Ramos (cell line): ENCODE results near the gene NFKBIZ.
"Not testable (repeated sequence)": the region's sequence is repeated elsewhere in the genome, so short reads cannot be mapped to it uniquely, and the experiment has no call there.

Source experiments
- in situ Hi-C: fragments of 300-500 bp; cut with MboI; formaldehyde crosslinking; loops from one replicate; pipeline ENCODE4 v1.14.3; 2022; ENCODE audit warnings: low sequenced_read_pairs; ENCODE audit not compliant: unreplicated experiment

Gene NFKBIZ

GRCh38 chr3:101848326-101848725 is 988 bp upstream of the NFKBIZ start:
- in situ Hi-C loops = no loop called here

DNA sequence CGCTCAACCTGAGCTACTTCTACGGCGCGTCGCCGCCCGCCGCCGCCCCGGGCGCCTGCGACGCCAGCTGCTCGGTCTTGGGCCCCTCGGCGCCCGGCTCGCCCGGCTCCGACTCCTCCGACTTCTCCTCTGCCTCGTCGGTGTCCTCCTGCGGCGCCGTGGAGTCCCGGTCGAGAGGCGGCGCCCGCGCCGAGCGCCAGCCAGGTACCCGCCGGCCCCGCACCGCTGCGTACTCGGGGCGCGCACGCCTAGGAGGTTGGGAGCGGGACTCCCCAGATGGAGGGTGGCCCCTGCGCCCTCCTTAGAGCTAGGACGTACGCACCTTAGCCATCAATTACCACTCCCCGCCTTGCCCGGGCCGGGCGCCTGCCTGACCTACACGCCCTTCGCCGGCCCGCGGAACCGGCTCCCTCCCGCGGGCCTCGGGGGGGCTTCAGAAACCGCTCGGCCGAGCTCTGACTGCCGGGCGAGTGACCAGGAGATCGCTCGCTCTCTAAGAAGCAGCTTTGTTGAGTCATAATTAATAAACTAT is 466 bp downstream of the NFKBIZ start:
- in situ Hi-C loops = no loop called here

- in situ Hi-C loops = no loop called here
Measured at GRCh38 chr3:101850246-101851051, 1.1 kb downstream of the NFKBIZ start.

DNA sequence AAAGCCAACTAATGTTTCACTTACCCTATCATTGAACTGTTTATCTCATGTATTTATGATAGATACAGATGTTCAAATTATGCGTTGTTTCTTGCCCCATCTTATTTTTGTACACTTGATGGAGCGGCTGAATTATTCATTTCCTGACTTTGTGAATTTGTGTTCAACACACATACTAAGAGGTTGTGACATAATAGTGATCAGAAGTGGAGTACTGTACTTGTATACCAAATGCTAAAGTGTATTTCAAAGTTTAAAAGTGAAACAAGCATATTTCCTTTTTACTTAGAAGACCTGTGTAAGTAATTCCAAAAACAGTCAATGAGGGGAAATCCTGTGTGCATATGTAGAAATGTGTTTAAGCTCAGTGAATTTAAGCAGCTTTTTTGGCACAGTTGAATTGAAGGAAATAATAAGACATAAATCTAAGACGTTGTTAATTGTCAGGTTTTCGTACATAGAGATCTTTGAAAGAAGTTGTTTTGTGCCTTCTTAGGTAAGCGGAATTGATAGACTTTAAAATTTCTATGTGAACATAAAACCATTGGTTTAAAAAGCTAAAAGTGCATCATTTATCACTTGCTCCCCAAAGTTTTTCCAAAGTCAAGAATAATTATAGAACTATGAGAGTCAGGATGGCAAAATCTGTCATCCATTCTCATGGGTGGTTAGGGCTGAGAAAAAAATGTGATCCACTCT is 1.9 kb downstream of the NFKBIZ start:
- in situ Hi-C loops = no loop called here

- in situ Hi-C loops = no loop called here
Measured at GRCh38 chr3:101851850-101852714, 2.8 kb downstream of the NFKBIZ start.

DNA sequence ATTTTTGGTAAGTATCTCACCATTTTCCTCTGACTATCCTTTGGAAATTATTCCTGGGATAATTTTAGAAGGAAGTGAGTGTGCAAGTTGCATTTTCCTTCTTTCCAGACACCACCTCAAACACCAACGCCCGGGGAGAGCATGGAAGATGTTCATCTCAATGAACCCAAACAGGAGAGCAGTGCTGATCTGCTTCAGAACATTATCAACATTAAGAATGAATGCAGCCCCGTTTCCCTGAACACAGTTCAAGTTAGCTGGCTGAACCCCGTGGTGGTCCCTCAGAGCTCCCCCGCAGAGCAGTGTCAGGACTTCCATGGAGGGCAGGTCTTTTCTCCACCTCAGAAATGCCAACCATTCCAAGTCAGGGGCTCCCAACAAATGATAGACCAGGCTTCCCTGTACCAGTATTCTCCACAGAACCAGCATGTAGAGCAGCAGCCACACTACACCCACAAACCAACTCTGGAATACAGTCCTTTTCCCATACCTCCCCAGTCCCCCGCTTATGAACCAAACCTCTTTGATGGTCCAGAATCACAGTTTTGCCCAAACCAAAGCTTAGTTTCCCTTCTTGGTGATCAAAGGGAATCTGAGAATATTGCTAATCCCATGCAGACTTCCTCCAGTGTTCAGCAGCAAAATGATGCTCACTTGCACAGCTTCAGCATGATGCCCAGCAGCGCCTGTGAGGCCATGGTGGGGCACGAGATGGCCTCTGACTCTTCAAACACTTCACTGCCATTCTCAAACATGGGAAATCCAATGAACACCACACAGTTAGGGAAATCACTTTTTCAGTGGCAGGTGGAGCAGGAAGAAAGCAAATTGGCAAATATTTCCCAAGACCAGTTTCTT is 3.9 kb downstream of the NFKBIZ start:
- in situ Hi-C loops = no loop called here

GRCh38 chr3:101853982-101854381 is 4.7 kb downstream of the NFKBIZ start:
- in situ Hi-C loops = no loop called here

- in situ Hi-C loops = no loop called here
Measured at GRCh38 chr3:101854608-101855304, 5.4 kb downstream of the NFKBIZ start.

GRCh38 chr3:101857301-101857741 is 8.0 kb downstream of the NFKBIZ start:
- in situ Hi-C loops = no loop called here

GRCh38 chr3:101858464-101859030 is 9.2 kb downstream of the NFKBIZ start:
- in situ Hi-C loops = no loop called here

- in situ Hi-C loops = no loop called here
Measured at GRCh38 chr3:101859882-101860448, 10.7 kb downstream of the NFKBIZ start.

DNA sequence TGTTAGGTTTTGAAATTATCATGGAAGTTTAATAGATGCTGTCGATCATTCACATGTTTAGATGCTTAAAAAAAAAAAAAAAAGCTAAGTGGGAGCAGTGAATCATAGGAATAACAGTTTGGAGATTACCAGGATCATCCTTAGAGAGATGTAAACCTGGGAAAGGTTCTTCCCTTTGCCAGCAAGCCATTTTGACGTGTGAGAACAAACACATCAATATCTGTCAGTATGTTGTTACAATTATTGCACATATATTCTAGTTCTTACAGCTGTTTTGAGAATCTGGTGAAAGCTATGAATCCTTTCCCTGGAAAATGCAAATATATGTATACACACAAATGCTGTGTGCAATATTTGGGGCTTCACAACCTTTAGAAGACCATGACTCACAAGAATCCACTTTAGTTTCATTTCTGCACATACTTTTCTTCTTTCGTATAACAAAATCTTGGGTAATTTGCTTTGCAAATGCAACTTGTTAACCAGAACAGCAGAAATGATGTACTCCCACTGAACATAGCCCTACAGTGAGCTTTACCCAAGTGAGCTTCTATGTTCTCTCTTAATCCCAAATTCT is 12.0 kb downstream of the NFKBIZ start:
- in situ Hi-C loops = no loop called here

DNA sequence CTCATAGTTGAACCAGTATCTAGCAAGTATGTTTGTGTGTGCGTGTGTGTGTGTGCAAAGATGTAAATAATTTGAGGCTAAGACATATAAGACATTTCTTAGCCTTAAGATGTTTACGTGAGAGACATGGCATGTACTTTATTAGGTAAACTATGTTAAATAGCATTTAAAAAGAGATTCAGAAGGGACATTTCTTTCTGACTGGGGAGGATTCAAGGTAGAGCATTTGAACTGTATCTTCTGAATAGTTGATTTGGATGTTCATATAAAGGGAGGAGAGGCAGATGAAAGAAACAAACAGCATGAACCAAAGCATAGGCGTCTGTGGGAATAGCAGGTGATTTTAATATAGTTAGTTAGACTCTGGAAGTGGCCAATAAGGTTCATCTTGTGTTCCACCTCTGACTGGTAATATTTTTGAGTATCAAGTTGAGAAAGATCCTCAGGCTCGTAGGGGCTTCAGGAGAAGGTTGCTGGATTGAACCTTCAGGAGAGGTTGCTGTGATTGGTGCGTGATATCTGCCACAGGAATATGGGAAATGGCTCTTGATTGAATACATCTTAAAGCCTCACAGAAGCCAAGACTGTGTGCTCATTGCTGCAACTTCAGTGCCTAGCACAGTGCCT is 12.6 kb downstream of the NFKBIZ start:
- in situ Hi-C loops = no loop called here

DNA sequence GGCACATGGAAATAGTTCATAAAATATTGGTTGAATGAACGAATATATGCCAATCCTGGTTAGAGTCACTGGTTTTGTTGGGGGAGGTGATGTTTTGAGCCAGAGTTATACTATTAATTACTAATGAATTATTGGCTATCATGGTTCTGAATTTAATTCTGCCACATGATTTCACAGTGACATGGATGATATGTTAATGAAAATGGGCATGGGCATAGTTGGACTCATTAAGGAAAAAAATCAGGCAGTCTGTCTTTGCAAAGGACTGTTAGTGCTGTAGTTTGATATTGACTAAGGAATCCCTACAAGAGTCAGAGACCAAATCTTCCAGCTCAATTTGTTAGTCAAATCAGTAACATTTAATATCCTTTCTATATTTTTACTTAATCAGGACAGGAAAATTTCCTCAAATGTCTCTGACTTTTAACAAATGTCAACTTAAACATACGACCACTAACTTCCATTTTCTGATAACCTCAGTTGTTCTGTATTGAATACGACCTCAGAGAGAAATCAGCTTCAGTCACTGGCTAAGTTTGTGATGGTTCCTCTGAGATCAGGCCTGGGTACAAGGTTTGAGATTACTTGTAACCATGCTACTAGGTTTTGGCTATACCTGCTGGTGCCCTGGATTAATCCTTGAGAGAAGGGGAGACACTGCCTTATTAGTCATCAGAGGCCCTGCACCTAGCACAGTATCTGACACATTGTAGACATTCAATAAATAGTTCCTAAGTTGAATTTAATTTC is 13.3 kb downstream of the NFKBIZ start:
- in situ Hi-C loops = no loop called here

GRCh38 chr3:101864926-101865325 is 15.6 kb downstream of the NFKBIZ start:
- in situ Hi-C loops = not testable (repeated sequence)

DNA sequence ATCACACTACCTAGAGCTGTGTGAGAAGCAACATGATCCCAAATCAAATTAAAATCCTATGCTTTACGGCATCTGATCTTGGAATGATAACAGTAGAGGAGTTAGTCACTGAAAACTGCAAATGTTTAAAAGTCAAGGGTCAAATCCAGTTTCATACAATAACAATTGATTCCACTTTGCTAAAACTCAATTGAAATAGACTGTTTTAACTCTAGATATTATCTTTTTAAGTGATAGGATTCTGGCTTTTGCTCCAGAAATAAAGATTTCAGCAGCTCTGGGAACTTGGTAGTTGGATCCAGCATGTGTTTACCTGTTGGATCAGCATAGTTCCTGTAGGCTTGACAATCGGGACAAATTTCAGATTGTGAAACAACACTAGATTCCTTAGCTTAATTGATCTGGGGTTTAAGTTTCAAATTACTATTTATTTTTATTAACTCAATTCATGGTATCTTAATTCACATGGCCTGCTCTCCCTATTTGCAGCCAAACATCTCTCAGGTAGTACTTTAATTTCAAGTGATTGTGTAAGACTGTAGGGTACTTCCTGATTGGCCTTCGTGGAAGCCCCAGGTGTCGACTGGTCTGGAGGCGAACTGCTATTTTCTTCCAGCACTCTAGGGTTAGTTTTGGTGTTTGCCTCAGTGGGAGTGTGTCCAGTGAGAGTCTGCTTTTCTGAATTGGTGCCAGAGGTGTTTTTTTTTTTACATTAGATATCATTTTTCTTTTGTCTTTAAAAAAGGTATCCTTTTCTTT is 16.6 kb downstream of the NFKBIZ start:
- in situ Hi-C loops = no loop called here
